GM18499 (cell line): Measurements from ENCODE around the gene SRC.

ENCODE experiments used
- ATAC-seq: cut with Tn5 transposase; IDR thresholded peaks from one replicate; pipeline ENCODE4 v1.9.1; 2021; ENCODE audit warnings: moderate number of reproducible peaks; ENCODE audit not compliant: insufficient read depth, unreplicated experiment

The SRC gene

DNA sequence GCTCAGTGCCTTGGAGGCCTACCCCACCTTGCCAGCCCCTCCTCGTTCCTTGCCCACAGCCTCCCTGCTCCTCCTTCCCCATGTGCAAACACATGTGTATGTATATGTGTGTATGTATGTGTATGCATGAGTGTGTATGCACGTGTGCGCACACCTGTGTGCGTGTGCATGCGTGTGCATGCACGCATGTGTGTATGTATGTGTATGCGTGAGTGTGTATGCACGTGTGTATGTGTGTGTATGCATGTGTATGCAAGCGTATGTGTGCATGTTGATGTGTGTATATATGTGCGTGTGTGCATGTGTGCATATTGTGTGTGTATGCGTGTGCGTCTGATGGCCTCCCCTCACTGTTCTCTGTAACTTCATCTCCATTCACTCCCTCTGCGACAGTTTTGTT, 74.7 kb downstream of the SRC start:
- ATAC-seq: no peak

DNA sequence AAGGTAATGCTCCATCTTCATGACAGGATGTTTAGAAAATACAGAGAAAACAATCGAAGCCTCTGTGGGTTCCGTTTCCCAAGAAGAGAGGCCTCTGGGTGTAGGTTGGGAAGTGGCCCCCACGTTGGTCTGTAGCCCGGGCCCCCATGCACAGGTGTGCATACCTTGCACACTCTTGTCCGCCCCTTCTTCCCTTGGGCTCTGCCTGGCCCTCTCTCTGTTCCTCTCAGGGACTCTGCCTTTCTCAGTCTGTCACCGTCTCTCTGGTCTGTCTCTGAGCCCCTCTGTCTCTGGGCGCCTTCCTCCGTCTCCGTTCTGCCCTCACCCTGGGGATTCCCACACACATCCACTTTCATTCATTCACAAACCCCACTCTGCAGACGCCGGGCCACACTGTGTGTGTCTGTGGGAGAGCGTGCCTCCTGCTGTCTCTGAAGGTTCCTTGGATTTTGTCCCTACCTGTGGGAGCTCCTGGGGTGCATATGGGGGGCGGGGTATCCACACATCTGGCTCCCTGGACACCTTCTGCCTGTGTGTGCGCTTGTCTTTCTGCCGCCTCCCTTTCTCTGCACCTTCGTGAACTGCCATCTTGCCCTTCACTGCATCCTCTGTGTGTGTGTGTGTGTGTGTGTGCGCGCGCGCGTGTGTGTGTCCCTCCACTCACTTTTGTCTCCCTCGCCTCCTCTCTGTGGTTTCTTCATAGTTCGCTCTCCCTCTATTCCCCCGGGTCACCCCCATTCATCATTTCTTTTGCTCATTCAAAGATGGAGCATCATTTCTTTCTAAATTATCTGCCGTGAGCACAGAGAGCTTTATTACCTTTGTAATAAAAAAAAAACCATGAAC, 75.3 kb downstream of the SRC start:
- ATAC-seq: no peak

DNA sequence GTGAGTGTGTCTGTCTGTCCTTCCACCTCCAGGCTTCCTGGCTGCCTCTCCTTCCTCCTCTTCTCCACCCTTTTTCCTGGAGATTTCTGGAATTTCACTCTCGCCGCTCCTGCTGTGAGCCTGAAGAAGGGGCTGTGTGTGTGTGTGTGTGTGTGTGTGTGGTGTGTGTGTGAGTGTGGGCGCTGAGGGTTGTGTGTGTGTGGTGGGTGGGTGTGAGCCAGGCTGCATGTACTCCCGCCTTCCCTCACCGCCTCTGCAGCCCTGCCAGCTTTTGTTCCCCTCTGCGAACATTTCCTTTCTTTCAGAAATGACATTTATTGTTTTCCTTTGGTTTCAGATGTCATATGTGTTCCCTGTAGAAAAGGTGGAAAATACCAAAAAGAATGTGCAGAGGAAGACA, 76.0 kb downstream of the SRC start:
- ATAC-seq: no peak

DNA sequence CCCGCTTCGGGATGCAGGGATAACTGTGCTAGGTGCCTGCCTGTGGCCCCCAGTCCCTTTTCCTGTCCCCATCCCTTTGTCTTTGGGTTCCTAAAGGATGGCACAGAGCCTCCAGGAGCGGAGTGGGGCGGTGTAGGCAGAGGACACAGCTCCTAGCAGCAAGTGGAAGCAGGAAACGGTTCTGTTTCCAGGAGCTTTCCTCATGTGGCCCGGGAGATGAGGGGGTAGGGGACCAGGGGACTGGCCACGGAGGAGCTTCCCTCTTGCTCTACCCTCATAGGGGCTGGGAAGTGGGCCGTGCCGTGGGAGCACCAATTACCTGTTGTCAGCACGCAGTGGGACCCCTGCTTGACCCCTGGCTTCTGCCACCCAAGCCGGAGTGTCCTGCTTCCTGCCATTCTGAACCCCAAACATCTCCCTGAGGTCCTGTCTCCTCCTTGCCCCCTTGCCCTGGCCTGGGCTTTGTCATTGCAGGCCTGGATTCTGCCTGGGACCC, 76.9 kb downstream of the SRC start:
- no peak for ATAC-seq

DNA sequence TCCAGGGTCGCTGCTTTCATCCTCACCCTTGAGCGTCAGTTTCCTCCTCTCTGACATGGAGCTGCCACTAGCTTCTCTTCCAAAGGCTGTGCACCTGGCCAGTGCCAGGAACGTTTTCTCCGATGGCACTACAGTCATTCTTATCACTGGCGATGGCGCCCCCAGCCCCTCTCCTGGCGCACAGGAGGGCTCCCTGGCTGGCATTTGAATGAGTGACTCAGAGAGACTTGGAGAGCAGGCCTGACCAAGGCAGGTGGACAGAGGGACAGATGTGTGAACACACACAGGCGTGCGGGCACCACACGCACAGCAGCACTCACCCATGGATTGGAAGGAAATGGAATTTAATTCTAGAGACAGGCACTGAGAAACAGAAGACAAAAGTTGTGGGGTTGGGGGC, 77.6 kb downstream of the SRC start:
- no peak for ATAC-seq

DNA sequence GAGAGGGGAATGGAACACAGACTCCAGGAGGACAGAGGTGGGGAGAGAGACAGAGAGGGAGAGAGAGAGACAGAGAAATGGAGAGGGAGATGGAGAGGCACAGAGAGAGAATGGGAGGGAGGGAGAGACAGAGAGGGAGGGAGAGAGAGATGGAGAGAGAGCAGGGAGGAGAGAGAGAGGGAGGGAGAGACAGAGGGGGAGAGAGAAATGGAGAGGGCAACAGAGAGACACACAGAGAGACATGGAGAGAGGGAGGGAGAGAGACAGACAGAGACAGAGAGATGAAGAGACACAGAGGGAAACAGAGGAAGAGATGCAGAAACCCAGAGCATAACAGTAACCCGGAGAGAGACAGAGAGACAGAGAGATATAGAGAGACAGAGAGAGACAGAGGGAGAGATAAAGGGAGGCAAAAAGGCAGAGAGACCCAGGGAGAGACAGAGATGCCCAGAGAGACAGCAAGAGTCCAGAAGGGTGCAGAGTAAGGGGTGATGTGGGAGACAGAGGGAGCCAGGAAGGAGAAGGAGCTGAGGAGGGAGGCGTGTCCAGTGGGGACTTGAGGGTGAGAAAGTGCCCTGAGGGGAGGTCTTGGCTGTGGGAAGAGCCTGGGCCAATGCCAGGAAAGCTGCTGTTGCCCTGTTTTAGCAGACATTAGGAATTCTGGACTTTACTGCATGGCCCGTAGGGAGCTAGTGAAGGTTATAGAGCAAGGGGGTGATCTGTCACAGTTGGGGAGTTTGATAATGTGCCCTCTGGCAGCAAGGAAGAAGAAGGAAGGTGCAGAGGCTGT, 78.3 kb downstream of the SRC start:
- no peak for ATAC-seq

DNA sequence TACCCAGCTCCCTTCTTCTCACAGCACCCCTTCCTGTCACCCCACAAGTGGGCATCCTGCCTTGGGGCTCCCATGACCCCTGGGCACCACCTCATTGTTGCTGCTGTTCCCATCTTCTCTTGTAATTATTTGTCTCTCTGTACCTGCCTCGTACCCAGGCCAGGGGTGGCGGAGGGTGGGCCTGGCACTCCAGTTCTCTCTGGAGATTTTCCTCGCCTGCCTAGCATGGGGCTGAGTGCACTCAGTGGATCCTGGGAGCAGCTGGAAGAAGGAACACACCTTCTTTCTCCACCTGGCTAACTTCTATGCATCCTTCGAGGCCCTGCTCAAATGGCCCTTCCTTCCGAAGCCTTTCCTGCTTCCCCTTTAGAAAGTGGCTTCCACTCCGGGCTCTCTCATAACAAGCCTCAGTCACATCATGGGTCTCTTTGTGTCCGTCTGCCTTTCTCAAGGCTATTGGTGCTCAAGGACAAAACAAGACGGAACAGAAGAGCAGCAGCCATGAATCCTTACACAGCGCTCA, 79.2 kb downstream of the SRC start:
- no peak for ATAC-seq

DNA sequence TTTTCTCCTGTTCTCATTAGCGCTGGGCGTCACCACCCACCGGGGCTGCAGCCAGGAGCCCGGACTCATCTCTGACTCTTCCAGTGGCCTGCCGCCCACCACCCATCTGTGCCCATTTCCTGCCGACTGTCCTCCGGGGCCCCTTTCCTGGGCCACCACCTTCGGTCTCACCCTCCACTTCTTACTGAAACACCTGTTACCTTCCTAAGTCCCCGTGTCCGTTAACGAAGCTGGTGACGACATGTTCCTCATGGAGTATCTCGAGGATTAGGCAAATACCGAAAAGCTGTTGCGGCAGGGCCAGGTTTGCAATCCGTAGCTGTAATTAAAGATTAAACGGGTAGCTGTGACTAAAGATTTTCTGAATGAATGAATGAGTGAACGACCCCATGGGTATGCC, 80.2 kb downstream of the SRC start:
- no peak for ATAC-seq

DNA sequence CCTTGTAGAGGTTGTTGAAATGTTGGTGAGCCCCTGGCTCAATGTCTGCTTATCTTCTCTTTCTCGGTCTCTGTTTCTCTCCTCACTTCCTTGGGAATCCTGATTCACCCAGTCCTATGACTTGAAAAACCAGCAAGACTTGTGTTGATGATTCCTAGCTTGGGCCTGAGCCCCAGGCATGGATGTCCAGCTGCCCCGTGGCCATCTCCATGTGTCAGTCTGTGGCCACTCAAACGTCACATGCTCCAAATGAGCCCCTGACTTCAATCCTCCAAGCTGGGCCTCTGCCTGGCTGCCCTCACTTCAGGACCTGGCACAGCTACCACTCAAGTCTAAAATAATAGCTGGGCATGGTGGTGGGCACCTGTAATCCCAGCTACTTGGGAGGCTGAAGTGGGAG, 81.0 kb downstream of the SRC start:
- ATAC-seq: no peak

DNA sequence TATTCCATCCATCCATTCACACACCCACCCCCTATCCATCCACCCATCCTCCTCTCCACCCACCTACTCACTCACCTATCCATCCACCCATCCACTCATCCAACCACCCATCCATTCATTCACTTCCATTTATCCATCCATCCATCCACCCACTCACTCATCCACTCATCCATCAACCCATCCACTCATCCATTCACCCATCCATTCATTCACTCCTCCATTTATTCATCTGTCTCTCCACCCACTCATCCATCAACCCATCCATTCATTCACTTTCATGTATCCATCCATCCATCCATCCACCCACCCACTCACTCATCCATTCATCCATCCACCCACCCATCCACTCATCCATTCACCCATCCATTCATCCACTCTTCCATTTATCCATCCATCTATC, 84.1 kb downstream of the SRC start:
- no peak for ATAC-seq

DNA sequence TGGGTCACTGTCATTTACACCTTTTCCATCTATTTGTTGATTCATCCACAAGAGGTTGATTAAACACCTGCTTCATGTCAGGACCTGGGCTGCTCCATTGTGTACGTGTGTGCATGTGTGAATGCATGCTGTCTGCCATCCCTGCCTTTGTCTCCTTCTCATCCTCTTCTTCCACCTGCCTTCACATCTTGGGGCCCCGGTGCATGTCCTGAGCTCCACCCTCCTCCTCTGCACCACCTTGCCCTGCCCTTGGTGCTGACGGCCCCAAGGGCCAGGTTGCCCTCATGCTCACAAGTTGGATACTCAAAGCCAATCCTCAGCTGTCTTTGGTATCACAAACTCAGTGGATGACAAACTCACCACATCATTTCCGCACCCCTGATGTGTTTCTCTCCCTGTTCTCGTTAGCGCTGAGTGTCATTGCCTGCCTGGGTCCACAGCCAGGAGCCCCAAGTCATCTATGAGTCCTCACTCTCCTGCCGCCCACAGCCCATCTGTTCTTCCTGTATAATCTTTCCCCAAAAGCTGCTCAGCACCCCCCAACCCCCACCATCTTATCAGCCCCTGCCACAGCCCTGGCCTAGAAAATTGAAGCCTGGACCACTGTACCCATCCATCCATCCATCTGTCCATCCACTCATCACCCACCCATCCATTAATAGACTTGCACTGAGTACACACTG, 85.0 kb downstream of the SRC start:
- no peak for ATAC-seq

DNA sequence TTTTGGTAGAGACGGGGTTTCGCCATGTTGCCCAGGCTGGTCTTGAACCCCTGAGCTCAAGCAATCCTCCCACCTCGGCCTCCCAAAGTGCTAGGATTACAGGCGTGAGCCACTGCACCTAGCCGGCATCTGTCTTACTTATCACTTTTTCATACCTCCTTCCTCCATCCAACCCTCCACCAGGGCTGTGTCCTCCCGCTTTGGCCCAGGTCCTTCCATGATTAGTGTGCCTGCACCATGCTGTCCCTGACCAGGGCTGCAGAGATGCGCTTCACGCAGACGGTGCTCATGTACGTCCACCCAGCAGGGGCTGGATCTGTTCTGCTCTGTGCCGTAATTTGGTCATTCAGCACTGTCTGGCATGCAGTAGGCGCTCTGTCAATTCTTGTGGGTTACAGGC, 85.8 kb downstream of the SRC start:
- no peak for ATAC-seq

DNA sequence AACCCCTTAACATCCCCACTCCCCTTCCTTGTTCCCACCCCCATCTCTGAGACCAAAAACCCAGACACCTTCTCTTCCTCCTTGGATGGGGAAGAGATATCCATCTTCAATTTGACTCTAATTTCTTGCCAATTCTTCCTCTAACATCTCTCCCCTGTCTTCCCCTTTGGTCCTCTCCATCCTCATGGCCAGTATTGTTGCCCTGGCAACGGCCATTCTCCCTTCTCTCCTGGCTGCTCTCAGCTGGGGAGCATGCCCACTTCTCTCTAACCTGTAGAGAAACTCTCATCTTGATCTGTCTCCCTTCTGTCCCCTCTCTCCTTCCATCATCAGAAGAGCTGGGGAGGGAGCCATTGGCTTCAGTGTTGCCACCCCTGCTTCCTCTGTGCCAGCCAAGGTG, 86.7 kb downstream of the SRC start:
- ATAC-seq: no peak

DNA sequence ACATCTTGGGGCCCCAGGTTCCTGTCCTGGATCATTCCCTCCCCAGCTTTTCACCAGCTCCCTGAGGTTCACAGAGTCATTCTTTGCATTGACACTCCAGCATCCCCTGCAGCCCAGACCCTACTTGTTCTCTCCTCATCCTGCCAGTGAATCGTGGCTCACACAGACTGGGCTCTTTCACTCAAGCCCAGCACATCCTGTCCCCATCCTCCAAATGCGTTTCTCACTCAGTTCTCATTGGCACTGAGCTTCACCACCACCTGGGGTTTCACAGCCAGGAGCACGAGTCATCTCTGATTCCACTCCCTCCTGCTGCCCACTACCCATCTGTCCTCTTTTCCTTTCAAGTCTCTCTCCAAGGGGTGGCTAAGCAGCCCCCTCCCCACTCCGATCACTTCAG, 89.7 kb downstream of the SRC start:
- no peak for ATAC-seq

DNA sequence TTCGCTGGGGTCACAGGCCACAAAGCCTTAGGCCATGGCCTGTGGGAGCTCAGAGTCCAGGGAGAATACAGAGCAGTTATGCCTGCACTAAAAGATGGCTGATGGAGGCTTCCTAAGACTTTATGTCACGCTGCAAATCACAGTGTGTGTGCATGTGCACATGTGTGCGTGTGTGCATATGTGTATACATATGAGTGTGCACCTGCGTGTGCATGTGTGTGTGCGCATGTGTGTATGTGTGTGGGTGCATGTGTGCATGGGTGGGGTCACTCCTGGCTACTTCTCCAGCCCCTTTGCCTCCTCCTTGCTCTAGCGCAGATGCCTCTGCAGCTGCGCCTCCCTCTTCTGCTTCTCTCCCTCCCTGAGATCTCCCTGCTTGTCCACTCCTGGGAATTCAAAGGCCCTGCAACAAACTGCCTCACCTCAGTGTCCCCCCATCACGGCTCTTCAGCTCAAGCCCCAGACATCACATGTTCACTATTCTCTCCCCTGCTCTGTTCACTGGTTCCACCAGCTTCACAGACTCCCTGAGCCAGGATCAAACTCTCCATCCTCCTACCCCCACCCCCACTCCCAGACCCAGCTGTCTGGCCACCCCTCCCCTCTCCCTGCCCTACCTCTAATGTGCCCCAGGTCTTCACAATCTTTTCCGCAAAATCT, 90.7 kb downstream of the SRC start:
- no peak for ATAC-seq

DNA sequence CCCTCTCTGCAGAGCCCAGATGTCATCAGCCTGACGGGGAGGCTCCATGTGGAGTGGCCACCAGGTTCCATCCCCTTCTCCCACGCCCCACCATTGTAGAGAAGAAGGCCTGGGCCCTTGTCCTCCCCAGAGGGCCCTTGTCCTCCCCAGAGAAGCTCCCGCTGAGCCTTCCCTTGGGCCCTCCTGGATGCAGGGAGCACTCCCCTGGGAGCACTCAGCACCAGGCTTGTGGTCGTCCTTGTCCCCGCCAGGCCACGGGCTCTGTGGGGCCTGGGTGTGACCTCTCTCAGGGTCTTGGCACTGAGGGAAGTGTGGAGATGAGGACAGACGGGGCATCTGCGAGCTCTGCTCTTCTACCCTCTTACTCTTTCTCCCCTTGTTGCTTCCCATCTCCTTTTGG, 91.7 kb downstream of the SRC start:
- ATAC-seq: no peak

DNA sequence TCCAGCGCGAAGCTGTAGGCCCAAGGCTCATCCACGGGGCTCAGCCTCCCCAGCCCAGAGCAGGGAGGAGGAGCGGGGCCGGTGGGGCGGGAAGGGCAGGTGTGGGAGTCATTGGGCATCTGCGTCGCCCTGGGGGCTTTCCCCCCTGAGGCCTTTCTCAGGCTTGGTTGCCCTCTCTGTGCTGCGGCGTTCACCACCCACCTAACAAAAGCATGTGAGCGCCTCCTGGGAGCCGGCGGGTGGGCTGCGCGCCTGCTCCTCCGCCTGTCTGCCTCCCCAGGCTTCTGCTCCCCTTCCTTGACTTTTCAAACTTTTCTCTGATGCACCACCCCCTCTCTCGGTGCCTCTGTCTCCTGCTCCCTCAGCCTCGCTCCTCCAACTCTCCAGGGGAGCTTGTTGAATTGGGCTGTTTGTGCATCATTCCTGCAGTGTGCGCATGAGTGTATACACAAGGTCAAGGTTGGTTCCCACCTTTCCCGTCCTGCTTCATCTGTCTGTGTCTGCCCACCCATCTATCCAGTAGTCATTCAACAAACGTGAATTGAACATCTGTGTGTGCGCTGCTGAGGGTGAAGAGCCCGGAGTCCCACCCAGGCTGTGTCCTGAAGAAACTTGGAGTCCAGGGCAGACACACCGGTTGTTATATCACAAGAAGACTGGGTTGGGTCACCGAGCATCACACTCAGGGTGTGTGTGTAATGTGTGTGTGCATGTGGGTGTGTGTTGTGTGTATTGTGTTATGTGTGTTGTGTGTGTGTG, 92.7 kb downstream of the SRC start:
- ATAC-seq: no peak

DNA sequence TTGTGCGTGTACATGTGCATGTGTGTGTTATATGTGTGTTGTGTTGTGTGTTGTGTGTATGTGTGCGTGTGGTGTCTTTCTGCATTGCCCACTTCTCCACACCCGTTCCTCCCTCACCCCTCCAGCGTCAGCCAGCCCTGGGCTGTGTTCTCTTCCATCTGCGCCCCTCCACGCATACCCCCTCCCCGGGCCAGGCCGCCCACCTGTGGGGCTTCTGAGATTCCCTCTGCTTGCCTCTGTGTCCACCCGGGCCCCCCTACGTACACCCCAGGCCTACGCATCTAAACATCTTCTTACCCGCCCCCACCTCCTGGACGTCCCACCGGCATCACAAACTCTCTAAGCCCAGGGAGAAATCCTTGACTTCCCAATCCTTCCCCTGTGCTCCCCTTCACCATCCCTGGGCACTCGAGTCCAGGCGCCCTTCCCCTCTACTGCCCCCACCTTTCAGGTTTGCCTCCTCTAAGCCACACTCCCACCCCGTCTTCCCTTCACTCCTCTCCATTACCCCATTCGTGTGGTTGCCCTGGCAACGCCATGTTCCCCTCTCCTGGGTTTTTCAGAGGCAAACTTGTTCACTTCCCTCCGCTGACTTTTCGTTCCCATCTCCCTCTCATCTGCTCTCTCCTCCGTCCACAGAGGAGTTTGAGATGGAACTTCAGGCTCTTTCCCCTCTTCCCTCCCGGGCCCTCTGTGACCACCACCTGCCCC, 93.4 kb downstream of the SRC start:
- no peak for ATAC-seq

DNA sequence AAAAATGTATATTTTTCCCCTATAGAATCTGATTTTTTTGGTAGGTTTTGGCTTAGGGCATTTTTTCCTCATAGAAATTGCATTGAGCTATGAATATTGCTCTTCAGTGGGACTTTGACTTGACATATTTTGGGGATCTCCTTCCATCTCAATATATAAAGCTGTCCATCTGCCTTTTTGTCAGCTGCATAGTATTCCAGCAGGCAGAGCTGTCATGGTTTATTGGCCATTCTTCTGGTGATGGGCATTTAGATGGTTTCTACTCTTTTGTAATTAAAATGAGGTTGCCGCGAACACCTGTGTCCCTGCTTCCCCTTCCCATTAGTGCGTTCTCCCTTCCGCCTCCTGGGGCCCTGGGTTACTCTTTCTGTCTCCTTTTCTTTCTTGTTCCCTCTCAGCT, 95.1 kb downstream of the SRC start:
- no peak for ATAC-seq
